Astrocyte of the hippocampus (primary cell): ENCODE results near the gene MX1.

ENCODE experiments used
- DNase-seq: peaks from one replicate; pipeline ENCODE4 v3.0.0; 2011; ENCODE audit warnings: low read depth, low spot score

Gene MX1

DNA sequence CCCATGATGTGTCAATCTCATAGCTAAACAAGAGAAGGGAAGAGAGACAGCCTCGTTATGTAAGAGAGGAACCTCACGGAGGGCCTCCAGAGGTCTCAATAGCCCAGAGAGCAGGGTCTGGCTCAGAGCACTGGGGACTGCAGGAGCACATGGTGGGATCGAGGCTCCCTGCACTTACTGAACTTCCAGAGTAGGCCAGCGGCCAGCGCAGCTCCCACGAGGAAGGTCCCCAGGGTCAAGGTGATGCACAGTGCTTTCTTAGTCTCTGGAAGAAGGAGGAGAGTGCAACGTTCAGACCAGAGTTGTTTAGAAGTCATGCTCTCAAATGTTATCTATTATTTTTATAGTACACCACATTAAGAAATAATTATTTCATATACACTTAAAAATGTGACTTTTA, 63.3 kb downstream of the MX1 start:
- DNase-seq = no peak

- DNase-seq = no peak
Measured at GRCh38 chr21:41490330-41490729, 64.3 kb downstream of the MX1 start.

- no peak for DNase-seq
Measured at GRCh38 chr21:41491412-41491811, 65.4 kb downstream of the MX1 start.

DNA sequence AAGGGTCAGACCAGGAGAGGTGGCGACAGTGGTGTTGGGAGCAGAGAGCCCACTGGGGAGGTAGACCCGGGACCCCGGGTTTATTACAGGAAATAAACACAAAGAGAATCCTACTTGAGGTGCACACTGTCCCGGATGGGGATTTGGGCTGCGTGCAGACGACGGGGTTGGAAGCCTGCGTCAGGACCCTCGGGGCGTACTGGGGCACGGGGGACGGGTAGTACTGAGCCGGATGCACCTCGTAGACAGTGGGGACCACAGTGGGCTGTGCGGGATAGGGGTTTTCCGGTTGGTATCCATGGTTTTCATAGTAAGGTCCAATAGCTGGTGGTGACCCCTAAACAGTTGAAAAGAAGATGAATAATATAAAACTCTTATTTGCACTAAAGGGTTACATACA, 68.2 kb downstream of the MX1 start:
- no peak for DNase-seq

DNA sequence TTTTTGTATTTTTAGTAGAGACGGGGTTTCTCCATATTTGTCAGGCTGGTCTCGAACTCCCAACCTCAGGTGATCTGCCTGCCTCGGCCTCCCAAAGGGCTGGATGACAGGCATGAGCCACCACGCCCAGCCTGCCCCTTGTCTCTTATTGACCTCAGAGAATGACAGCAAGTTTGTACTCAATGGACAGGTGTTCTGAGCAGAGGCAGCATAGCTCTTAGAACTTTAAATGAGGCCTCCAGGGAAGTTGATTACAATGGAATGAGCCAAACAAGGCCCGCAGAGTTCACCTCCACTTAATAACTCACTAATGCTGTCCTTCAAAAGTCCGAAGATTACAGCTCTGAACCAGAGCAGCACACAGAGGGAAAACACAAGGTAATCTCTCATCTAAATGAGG, 71.0 kb downstream of the MX1 start:
- no peak for DNase-seq

- no peak for DNase-seq
Measured at GRCh38 chr21:41497788-41498187, 71.7 kb downstream of the MX1 start.

DNA sequence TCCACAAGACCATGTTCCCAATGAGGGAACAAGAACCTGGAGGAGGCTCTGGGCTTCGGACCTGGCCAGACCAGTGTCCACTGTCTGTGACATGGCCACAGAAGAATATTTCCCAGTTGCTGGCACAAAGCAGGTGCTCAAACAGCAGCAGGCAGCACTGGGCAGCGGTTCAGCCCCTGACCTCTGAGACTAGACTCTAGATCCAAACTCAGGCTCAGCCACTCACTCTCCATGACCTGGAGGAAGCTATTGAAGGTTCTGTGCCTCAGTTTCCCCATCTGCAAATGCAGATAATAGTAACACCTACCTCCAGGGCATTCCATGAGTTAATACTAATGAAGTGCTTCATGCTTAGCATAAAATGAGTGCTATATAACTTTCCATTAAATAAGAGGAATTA, 73.9 kb downstream of the MX1 start:
- no peak for DNase-seq

DNA sequence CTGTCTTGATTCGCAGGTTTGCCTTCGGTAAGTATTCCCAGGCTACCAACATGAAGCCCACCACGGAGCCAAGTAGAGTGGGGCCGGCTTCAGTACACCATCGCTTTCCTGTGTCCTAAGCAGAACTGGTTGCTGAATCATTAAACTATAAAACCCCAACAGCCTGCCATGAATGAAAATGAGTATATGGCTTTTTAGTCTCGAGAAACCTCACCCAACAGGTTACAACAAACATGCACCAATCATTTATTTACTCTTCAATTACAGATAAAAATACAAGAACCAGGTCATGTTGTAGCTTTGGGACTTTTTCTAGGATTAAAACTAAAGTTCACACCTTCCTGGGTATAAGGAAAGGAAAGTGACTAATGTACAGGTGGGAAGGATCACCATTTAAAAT, 74.3 kb downstream of the MX1 start:
- no peak for DNase-seq

- DNase-seq = no peak
Measured at GRCh38 chr21:41500931-41501381, 74.9 kb downstream of the MX1 start.

- DNase-seq = peak; percentile 19
Measured at GRCh38 chr21:41501919-41502318, 75.9 kb downstream of the MX1 start.

- DNase-seq = no peak
Measured at GRCh38 chr21:41503331-41503730, 77.3 kb downstream of the MX1 start.

- DNase-seq = no peak
Measured at GRCh38 chr21:41504030-41504429, 78.0 kb downstream of the MX1 start.

GRCh38 chr21:41506005-41506594, 80.1 kb downstream of the MX1 start:
- no peak for DNase-seq

DNA sequence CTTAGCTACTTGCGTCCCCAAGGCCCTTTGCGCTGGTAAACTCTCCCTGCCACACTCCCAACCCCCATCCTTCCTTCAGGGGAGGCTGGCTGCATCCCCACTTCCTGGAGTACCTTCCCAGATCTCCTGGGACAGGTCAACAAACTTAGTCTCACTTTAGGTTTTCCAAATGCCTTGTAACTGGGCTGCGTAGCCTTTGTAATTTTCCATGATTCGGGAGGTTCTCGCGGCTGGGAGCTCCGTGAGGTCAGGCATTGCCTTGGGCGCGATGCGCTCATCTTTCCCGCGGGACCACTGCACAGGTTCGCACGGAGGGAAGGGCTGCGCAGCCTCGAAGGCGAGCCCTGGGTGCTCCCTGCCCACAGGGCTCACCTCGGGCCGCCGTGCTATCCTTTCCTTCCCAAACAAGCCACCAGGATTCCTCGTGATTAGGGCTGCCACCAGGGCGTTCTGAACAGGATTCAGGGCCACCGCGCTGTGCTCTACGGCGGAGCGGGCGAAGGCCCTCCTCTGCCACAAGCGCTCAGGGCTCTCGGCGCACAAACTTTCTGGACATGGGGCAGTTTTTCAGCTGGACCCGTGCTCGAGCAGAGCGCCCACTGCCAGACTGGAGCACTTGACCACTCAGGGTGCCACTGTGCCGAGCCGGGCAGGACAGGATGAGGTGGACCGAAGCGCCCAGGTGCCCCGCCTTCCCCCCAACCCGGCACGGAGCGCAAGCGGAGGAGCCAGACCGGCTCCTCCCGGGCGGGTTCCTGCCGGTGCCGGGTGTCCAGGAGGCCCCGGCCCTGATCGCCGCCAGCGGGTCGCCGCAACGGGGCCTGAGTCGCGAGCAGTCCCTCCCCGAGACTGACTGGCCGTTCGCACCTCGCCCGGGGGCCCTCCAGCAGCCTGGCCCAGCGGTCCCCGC, 80.8 kb downstream of the MX1 start:
- peak; percentile 40 for DNase-seq

DNA sequence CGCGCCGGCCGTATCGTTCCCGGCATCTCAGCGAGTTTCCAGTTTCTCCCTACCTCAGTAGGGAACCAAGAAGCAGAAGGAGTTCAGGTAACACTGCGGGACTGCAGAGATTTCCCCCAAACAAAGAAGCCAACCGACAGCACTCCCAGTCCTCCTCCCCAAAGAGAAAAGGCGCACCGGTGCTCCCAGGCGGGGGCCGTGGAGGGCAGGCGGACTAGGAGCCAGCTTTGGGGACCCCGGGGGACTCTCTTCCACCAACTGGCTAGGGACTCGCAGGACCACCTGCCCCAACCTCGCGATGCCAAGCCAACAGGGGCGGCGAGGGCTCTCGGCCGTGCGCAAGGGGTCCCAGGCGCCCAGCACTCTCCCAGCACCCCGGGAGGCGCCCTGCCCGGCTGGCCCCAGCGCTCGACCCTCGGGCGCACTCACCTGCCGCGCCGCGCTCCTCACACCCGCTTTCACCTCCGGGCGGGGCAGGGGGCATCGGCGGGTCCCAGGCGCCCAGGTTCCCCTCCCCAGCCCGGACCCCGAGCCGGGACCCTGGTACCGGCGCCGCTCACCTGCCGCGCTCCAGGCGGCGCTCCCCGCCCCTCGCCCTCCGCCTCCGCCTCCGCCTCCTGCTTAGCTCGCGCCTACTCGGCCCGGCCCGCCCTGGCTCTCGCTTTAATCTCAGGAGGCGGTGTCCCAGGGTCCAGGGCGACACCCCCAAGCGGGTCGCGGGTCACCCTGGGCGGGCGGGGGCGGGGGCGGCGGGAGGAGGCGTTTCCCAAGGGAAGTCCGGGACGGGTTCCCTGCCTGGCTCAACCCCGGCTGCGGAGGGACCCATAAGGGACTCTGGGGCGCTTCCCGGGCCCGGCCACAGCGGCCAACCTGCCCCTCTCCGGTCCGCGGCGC, 81.7 kb downstream of the MX1 start, which contains the start of gene TMPRSS2:
Gene TMPRSS2, minus strand, starts transcription at position 638 of the 894 bp plus-strand sequence. CDS start 10,025 bp downstream, outside the sequence.
- DNase-seq = peak; percentile 12

DNA sequence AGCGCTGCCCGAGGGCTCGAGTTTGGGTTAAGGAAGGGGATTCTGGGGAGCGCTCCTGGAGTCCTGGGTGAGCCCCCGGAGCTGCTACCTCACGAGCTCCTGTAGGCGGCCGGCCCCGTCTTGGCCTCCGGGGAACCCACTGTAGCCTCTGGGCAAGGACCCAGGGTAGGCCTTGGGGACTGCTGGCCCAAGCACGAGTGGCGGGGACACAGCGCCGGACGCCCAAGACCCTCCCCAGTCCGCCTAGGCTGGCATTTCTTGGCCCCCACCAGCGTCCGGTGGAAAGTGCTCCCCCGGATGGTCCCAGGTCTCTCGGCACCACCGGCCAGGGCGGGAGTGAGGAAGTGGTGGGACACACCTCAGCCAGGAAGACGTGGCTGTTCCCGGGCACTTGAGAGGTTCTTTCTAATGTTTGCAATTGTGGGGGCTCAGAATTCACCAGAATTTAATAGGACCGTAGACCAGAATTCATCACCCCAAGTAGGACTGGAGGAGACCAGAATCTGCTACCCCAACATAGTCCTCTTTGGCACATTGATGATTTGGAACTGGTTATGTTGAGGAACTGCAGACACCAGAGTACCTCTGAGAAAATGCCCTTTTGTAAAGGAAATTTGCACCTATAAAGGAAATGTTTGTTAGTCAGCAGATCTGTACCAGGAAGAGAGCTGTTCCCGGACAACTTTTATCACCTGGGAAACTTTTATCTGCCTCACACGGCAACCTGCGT, 82.5 kb downstream of the MX1 start:
- DNase-seq = no peak
